ENCODE measurements around the gene DCD.

Gene DCD

GRCh38 chr12:54605138-54605970, 42.8 kb downstream of the DCD start:
- no peak for DNase-seq

GRCh38 chr12:54604436-54604835, 43.7 kb downstream of the DCD start:
- DNase-seq: no peak

- no peak for DNase-seq
Measured at GRCh38 chr12:54603872-54604271, 44.3 kb downstream of the DCD start.

- peak; percentile 43 for DNase-seq
Measured at GRCh38 chr12:54603173-54603814, 44.9 kb downstream of the DCD start.

GRCh38 chr12:54602661-54603060, 45.5 kb downstream of the DCD start:
- DNase-seq: no peak

GRCh38 chr12:54601841-54602240, 46.3 kb downstream of the DCD start:
- DNase-seq: no peak

GRCh38 chr12:54598970-54599369, 49.2 kb downstream of the DCD start:
- DNase-seq: no peak

GRCh38 chr12:54596526-54596946, 51.6 kb downstream of the DCD start:
- DNase-seq: peak; percentile 68

- no peak for DNase-seq
Measured at GRCh38 chr12:54595471-54595870, 52.7 kb downstream of the DCD start.

All from NCI-H510A treated with DMSO at 0.1 percent for 48 hours (cell line).